ENCODE measurements around the gene GALK1. TPM values are rescaled to one million over a fixed set of nuclear protein-coding genes. Genes with fewer than 3 reads are reported as not detected.

The GALK1 gene
- total RNA-seq, 1 donor from 2014 or later, result 101 TPM

DNA sequence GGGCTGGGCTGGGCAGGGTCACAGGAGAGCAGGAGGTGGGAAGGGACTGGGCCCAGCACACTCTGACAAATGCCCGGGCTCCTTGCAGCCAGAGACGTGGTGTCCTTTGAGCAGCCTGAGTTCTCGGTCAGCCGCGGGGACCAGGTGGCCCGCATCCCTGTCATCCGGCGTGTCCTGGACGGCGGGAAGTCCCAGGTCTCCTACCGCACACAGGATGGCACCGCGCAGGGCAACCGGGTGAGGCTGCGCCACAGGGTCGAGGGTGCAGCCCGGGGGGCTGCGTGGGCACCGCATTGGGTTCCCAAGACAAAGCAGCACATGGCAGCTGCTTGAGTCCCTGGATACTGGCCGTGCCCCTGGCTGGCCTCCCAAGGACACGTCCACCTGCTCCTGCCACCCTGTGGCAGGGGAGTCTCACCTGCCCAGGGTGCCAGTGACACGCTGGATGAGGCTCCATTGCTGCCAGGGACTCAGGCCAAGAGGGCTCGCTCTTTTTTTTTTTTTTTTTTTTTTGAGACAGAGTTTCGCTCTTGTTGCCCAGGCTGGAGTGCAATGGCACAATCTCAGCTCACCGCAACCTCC is 21.3 kb downstream of the GALK1 start:
- Histone ChIP-seq H3K4me3 (no peak overlapping the region), H3K4me1 (no peaks in the 10 kb centered on the region), H3K27me3 (no peaks in the 10 kb centered on the region), H3K36me3 (no peaks in the 10 kb centered on the region), H3K27ac (no peak overlapping the region), H3K9me3 (no peaks in the 10 kb centered on the region)
- TF ChIP-seq, protein P1, sequence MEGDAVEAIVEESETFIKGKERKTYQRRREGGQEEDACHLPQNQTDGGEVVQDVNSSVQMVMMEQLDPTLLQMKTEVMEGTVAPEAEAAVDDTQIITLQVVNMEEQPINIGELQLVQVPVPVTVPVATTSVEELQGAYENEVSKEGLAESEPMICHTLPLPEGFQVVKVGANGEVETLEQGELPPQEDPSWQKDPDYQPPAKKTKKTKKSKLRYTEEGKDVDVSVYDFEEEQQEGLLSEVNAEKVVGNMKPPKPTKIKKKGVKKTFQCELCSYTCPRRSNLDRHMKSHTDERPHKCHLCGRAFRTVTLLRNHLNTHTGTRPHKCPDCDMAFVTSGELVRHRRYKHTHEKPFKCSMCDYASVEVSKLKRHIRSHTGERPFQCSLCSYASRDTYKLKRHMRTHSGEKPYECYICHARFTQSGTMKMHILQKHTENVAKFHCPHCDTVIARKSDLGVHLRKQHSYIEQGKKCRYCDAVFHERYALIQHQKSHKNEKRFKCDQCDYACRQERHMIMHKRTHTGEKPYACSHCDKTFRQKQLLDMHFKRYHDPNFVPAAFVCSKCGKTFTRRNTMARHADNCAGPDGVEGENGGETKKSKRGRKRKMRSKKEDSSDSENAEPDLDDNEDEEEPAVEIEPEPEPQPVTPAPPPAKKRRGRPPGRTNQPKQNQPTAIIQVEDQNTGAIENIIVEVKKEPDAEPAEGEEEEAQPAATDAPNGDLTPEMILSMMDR (IDR thresholded peaks at IDR 0.05), result no peak
- intact Hi-C loops (cut with DNase I), result no loop called here
- no peak for DNase-seq (ENCODE audit: low spot score in 2 of 2)

- intact Hi-C loops (cut with DNase I), result no loop called here
- Histone ChIP-seq H3K36me3 (no peaks in the 10 kb centered on the region), H3K4me1 (no peaks in the 10 kb centered on the region), H3K9me3 (no peaks in the 10 kb centered on the region), H3K27me3 (no peaks in the 10 kb centered on the region), H3K27ac (no peak overlapping the region), H3K4me3 (no peak overlapping the region)
- DNase-seq (ENCODE audit: low spot score in 2 of 2), result no peak
- TF ChIP-seq, protein P1 (IDR thresholded peaks at IDR 0.05), result no peak
Measured at GRCh38 chr17:75742337-75742736, 22.7 kb downstream of the GALK1 start.

GRCh38 chr17:75740631-75741077 is 24.3 kb downstream of the GALK1 start:
- no peak for DNase-seq (ENCODE audit: low spot score in 2 of 2)
- Histone ChIP-seq H3K27ac (no peak overlapping the region), H3K27me3 (no peaks in the 10 kb centered on the region), H3K9me3 (no peaks in the 10 kb centered on the region), H3K4me3 (no peak overlapping the region), H3K4me1 (no peaks in the 10 kb centered on the region), H3K36me3 (no peaks in the 10 kb centered on the region)
- intact Hi-C loops (cut with DNase I), result no loop called here
- TF ChIP-seq, protein P1 (IDR thresholded peaks at IDR 0.05), result no peak

DNA sequence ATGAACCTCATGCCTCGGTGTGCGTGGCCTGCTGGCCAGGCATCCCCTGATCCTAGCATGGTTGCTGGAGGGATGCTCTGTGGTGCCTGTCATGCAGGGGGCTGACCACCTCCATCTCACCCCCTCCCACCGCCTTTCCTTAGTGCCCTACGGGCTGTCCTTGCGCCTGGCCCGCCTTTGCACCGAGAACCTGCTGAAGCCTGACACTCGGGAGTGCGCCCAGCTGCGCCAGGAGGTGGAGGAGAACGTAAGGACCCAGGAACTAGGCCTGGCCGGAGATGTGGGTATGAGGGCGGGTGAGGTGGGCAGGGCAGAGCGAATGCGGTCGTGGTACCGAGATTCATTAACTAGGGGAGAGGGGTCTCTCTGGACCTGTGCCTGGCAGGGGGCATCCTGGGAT is 24.8 kb downstream of the GALK1 start:
- no peaks in the 10 kb centered on the region for H3K27me3 ChIP-seq
- TF ChIP-seq, protein P1 (IDR thresholded peaks at IDR 0.05), result no peak
- no peaks in the 10 kb centered on the region for H3K36me3 ChIP-seq
- intact Hi-C loops (cut with DNase I), result no loop called here
- H3K27ac ChIP-seq, result no peak overlapping the region
- no peaks in the 10 kb centered on the region for H3K4me1 ChIP-seq
- no peak for DNase-seq (ENCODE audit: low spot score in 2 of 2)
- H3K9me3 ChIP-seq, result no peaks in the 10 kb centered on the region
- no peak overlapping the region for H3K4me3 ChIP-seq

DNA sequence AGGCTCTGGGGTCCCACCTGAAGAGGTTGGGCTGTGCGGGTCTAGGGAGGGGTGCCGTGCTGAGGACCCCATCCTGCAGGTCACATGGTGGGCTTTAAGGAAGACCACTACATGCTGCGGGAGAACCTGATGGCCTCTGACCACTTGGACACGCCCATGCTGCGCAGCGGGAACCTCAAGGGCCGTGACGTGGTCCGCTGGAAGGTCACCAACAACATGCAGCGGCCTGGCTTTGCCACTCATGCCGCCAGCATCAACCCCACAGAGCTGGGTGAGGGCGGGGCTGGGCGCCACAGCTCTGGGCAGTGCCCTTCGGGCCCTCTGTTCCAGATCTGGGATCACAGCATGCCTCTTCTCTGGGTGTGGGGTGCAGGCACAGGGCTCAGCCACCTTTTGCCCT is 25.2 kb downstream of the GALK1 start:
- no peak overlapping the region for H3K4me3 ChIP-seq
- no peaks in the 10 kb centered on the region for H3K27me3 ChIP-seq
- no peak for DNase-seq (ENCODE audit: low spot score in 2 of 2)
- intact Hi-C loops (cut with DNase I), result no loop called here
- H3K9me3 ChIP-seq, result no peaks in the 10 kb centered on the region
- no peaks in the 10 kb centered on the region for H3K4me1 ChIP-seq
- no peak overlapping the region for H3K27ac ChIP-seq
- no peaks in the 10 kb centered on the region for H3K36me3 ChIP-seq
- TF ChIP-seq, protein P1 (IDR thresholded peaks at IDR 0.05), result no peak

DNA sequence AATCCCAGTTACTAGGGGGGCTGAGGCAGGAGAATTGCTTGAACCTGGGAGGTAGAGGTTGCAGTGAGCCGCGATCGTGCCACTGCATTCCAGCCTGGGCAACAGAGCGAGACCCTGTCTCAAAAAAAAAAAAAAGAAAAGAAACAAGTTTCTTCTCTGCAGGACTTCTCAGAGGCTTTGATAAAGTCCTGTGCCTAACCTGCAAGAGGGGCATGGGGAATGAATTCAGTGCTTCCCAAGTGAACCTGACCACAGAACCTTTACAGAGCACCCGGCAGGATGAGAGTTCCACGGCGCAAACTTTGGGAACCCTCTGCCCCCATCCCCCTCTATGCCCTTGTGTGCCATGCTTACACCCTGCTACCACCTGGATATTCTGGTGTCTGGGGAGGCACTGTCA is 25.8 kb downstream of the GALK1 start:
- Histone ChIP-seq H3K36me3 (no peaks in the 10 kb centered on the region), H3K27me3 (no peaks in the 10 kb centered on the region), H3K4me1 (no peaks in the 10 kb centered on the region), H3K27ac (no peak overlapping the region), H3K9me3 (no peaks in the 10 kb centered on the region), H3K4me3 (no peak overlapping the region)
- intact Hi-C loops (cut with DNase I), result no loop called here
- TF ChIP-seq, protein P1 (IDR thresholded peaks at IDR 0.05), result no peak
- DNase-seq (ENCODE audit: low spot score in 2 of 2), result no peak

All from ascending aorta (tissue), 2 donors.